Upper lobe of left lung (tissue), 4 donors: ENCODE measurements around the gene GNG13.

ENCODE experiments used
- EP300 ChIP-seq, 4 donors: sonication (generic); formaldehyde crosslinking; IDR thresholded peaks; one replicate each; pipeline ENCODE4 v1.5.1; 2017; ENCODE audit warnings: antibody characterized with exemption in 4 of 4, control low read depth in 2 of 4
- POLR2A ChIP-seq, 4 donors: fragments of 450-650 bp; IDR thresholded peaks; one replicate each; pipeline ENCODE4 v1.5.1; 2016 to 2017; ENCODE audit warnings: antibody characterized with exemption in 4 of 4, mild to moderate bottlenecking in 2 of 4
- POLR2AphosphoS5 ChIP-seq, 2 donors: sonication (generic); formaldehyde crosslinking; IDR thresholded peaks; one replicate each; pipeline ENCODE4 v1.5.1; 2017; ENCODE audit warnings: antibody characterized with exemption in 2 of 2
- TF ChIP-seq, protein P1 (sequence below), 6 experiments: fragments of 450-650 bp in 4 of 6; fragments of 200-600 bp in 2 of 6; sonication (generic) in 2 of 6; IDR thresholded peaks; one replicate each; pipeline ENCODE4 v1.5.1; 2016 to 2019; ENCODE audit warnings: antibody characterized with exemption in 6 of 6

DNA sequence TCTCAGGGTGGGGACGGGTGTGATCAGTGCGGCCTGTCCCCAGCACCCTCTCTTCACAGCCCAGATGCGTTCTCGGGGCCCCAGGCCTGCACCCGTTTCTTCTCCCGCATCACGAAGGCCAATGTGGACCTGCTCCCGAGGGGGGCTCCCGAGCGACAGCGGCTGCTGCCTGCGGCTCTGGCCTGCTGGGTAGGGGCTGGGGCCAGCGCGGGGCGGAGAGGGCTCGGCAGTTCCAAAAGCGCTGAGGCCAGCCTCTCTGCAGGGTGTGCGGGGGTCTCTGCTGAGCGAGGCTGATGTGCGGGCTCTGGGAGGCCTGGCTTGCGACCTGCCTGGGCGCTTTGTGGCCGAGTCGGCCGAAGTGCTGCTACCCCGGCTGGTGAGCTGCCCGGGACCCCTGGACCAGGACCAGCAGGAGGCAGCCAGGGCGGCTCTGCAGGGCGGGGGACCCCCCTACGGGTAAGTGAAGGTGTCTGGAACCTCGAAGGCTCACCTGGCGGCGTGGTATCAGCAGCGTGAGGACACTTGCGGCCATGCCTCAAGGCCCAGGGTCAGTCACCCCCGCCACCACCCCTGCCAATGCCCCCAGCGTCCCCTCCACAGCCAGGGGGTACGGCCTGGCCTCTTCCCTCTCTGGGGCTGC lies 35.6 kb downstream of the GNG13 start:
- TF ChIP-seq, protein P1, sequence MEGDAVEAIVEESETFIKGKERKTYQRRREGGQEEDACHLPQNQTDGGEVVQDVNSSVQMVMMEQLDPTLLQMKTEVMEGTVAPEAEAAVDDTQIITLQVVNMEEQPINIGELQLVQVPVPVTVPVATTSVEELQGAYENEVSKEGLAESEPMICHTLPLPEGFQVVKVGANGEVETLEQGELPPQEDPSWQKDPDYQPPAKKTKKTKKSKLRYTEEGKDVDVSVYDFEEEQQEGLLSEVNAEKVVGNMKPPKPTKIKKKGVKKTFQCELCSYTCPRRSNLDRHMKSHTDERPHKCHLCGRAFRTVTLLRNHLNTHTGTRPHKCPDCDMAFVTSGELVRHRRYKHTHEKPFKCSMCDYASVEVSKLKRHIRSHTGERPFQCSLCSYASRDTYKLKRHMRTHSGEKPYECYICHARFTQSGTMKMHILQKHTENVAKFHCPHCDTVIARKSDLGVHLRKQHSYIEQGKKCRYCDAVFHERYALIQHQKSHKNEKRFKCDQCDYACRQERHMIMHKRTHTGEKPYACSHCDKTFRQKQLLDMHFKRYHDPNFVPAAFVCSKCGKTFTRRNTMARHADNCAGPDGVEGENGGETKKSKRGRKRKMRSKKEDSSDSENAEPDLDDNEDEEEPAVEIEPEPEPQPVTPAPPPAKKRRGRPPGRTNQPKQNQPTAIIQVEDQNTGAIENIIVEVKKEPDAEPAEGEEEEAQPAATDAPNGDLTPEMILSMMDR (IDR thresholded peaks at IDR 0.05): no peak
- TF ChIP-seq POLR2A (IDR thresholded peaks at IDR 0.05) (no peak), EP300 (IDR thresholded peaks at IDR 0.05) (no peak), POLR2AphosphoS5 (IDR thresholded peaks at IDR 0.05) (no peak)
